Choroid plexus epithelial cell (primary cell): ENCODE data around the gene MTAP.

ENCODE experiments used
- DNase-seq: peaks from one replicate; pipeline ENCODE4 v3.0.0-alpha.2; 2010; ENCODE audit warnings: low read depth
- H3K4me3 ChIP-seq: 2 replicates; pipeline ENCODE4 v1.5.1; 2011; ENCODE audit warnings: low read depth, mild to moderate bottlenecking, control low read depth, low read length, moderate library complexity
- CTCF ChIP-seq: conservative IDR thresholded peaks from 2 replicates; pipeline ENCODE4 v1.5.1; 2011; ENCODE audit warnings: low read depth, mild to moderate bottlenecking, control low read depth, inconsistent platforms, low read length, moderate library complexity

The MTAP gene

DNA sequence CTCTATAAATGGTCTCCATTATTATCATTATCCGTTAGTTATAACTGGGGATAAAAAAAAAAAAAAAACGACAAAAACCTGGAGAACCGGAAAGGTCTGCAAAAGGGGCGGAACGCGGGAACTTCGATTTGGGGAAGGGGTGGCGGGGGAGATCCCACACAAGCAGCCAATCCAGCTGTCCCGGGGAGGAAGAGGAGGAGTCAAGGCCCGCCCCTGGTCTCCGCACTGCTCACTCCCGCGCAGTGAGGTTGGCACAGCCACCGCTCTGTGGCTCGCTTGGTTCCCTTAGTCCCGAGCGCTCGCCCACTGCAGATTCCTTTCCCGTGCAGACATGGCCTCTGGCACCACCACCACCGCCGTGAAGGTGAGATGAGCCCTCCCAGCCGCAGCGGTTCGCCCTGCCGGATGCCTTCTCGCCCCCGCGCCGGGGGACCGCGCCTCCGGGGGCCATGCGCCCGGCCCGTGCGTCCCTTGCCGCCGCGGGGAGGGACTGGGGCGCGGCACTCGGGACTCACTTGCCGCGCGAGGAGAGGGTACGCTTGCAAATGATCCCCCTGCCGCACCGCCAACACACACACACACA lies at the start of gene MTAP:
TSS of gene MTAP (plus strand) at position 219 of the 583 bp plus-strand sequence. CDS start at position 332, 113 bp downstream.
- no peak for TF ChIP-seq CTCF
- peak within 1 kb of the TSS; percentile 79 for H3K4me3 ChIP-seq
- peak; percentile 96 for DNase-seq

GRCh38 chr9:21753523-21753922 lies 48.9 kb upstream of the MTAP start:
- H3K4me3 ChIP-seq: no peak overlapping the region
- TF ChIP-seq CTCF: no peak
- no peak for DNase-seq

DNA sequence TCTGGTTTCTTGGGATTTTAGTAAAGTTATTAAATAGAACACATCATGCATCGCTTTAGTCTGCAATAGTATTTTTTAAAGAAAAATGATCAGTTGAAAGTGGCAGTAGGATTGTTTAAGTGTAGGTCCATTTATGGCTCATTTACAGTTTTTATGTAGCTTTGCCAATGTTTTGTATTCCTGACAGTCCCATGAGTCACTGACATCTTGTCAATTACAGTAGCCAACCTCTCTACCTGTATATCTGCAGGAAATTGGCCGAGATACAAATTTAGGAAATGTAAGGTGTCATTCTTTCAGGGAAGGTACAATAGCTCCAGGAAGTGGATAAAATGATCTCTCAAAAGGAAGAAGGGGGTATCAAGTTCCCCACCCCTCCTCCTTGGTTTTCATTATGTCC lies 47.7 kb upstream of the MTAP start:
- DNase-seq: no peak
- no peak for TF ChIP-seq CTCF
- H3K4me3 ChIP-seq: no peak overlapping the region

GRCh38 chr9:21758540-21758939 lies 43.9 kb upstream of the MTAP start:
- no peak overlapping the region for H3K4me3 ChIP-seq
- no peak for DNase-seq
- TF ChIP-seq CTCF: no peak

GRCh38 chr9:21761309-21761901 lies 41.0 kb upstream of the MTAP start:
- TF ChIP-seq CTCF: no peak
- no peak overlapping the region for H3K4me3 ChIP-seq
- no peak for DNase-seq

DNA sequence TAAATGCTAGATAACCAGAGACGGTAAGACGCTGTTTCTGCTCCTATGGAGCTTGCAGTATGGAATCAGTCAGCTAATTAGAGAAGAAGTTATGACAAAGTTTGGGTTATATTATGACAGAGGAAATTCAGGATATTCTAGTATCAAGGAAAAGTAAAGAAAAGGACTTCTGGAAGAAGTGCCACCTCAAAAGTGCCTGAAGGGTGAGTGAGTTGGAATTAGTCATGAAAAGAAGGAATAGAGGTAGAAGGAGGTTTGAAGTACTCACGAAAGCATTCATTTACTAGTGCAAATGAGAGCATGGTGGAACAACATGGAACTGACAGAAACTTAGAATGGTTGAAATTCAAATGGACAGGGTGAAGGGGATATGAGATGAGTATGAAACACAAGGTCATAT lies 40.4 kb upstream of the MTAP start:
- no peak overlapping the region for H3K4me3 ChIP-seq
- DNase-seq: no peak
- no peak for TF ChIP-seq CTCF

GRCh38 chr9:21764846-21765245 lies 37.6 kb upstream of the MTAP start:
- no peak for DNase-seq

More at GRCh38 chr9:21764846-21765245, 37.6 kb upstream of the MTAP start:
- H3K4me3 ChIP-seq: no peak overlapping the region
- TF ChIP-seq CTCF: no peak
